Duodenal mucosa (tissue), 2 donors: ENCODE results near the gene KDM6B.

ENCODE experiments used
- H3K27ac ChIP-seq: one replicate; pipeline ENCODE4 v1.7.0; 2013; ENCODE audit warnings: low read depth, low read length
- H3K27me3 ChIP-seq, 2 donors: one replicate each; pipeline ENCODE4 v1.7.0; 2013; ENCODE audit warnings: low read length in 2 of 2, control low read depth in 1 of 2; ENCODE audit not compliant: insufficient read depth in 2 of 2, control insufficient read depth in 1 of 2
- H3K36me3 ChIP-seq, 2 donors: one replicate each; pipeline ENCODE4 v1.7.0; 2013; ENCODE audit warnings: low read length in 2 of 2, control low read depth in 1 of 2; ENCODE audit not compliant: insufficient read depth in 2 of 2, control insufficient read depth in 1 of 2
- H3K4me1 ChIP-seq, 2 donors: one replicate each; pipeline ENCODE4 v1.7.0; 2013; ENCODE audit warnings: low read length in 2 of 2, control low read depth in 1 of 2; ENCODE audit not compliant: insufficient read depth in 2 of 2, control insufficient read depth in 1 of 2
- H3K4me3 ChIP-seq, 2 donors: one replicate each; pipeline ENCODE4 v1.7.0; 2013; ENCODE audit warnings: low read length in 2 of 2, low read depth in 1 of 2
- H3K9ac ChIP-seq, 2 donors: one replicate each; pipeline ENCODE4 v1.7.0; 2013; ENCODE audit warnings: low read length in 2 of 2, low read depth in 1 of 2
- H3K9me3 ChIP-seq, 2 donors: one replicate each; pipeline ENCODE4 v1.7.0; 2013; ENCODE audit warnings: low read length in 2 of 2, control low read depth in 1 of 2; ENCODE audit not compliant: control insufficient read depth in 1 of 2

The KDM6B gene

DNA sequence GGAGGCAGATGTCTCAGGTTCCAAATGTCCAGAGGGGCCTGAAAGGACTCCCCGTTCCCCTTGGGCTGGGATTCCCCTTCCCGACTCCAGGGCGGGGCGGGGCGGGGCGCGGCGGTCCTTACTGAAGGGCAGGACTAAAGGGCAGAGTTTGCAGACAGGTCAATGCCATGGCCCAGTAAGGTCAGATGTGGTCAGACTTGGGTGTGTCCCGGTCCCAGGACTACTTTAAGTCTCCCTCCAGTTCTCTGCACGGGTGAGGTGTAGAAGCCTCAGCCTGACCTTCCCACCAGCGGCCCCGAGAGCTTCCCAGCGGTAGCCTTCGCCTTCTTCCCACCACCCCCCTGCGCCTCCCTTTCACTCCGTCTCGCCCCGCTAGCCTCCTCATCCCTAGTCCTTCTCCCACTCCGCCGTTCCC, 532 bp downstream of the KDM6B start:
- Histone ChIP-seq H3K9me3 (no peaks in the 10 kb centered on the region), H3K27ac (peak overlapping the region; percentile 97), H3K9ac (peak overlapping the region; percentile 93 to 98), H3K4me1 (peaks cover 30 to 44% of the 10 kb centered on the region in 2 donors), H3K4me3 (peak overlapping the region; percentile 82 to 92), H3K27me3 (no peaks in the 10 kb centered on the region), H3K36me3 (no peaks in the 10 kb centered on the region)

DNA sequence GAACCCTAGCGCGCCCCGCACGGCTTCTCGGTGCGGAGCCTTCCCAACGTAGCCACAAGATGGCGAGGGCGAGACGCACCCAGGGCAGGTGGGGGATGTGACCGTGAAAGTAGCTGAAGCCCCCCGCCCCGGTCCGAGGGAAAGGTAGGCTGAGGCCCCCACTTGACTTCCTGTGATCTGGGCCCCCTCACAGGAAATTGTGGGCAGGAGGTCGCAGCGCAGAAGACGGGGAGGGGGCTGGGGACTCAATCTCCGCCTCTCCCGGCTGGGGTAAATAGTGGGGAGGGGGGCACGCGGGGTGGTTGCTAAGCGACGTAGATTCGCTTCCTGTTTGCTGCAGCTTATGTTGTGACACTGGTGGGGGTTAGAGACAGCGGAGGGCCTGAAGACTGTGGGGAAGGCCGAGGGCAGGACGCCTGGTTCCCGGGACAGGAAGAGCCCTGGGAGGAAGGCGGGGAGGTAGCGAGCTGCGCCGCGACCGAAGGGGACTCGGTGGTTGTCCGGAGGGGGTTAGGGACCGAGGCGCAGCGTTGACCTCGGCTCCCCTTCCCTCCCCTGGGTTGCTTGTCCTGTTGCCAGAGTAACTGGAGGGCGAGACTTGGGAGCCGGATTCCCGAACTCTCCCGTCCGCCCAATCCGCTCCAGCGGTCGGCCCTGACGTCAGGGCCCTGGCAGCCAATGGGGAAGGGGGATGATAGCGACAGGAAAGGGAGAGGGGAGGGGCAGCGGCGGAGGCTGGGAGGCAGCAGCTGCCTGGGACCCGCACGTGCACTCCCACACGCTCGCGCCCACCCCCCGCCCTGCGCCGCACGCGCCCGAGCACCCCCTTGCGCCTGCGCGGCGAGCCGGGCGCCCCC, 1.2 kb downstream of the KDM6B start:
- H3K9ac ChIP-seq: peak overlapping the region; percentile 93 to 98
- H3K36me3 ChIP-seq: peaks cover 0 to under 1% of the 10 kb centered on the region in 2 donors
- no peaks in the 10 kb centered on the region for H3K27me3 ChIP-seq
- no peaks in the 10 kb centered on the region for H3K9me3 ChIP-seq
- peak overlapping the region; percentile 97 for H3K27ac ChIP-seq
- H3K4me1 ChIP-seq: peaks cover 37 to 50% of the 10 kb centered on the region in 2 donors
- H3K4me3 ChIP-seq: peak overlapping the region; percentile 82 to 92

DNA sequence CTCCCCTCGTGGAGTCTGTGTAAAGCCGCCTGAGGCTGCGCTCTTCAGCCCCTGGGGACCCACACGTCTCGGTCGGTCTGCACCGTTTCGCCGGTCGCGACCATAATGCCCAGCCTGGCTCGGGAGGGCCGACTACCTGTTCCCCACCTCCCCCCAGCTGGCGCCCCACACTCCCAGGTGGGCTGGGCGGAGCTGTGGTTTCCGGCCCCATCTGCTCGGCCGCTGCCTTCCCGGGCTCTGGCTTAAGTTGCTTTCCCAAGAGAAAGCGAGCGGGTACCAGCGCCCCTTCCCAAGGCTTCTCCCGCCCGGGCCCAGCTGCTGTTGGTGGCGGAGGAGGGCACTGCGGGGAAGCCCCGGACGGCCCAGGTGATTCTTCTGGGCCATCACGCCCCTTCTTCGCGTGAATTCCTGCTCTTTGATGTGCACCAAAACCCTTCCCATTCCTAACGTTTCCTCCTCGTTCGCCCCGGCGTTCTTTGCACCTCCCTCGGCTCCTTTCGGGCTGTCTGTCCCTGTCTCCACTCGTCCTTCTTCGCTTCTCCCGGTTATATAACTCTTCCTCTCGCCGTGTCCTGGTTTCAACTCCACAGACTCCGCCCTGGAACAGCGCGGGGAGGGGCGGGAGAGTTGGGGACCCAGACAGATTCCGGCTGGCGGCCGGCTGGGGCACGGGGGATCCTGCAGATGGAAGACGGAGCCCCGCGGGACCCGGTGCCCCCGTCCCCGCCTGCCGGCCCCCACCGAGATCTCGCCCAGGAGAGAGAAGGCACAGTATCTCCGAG, 2.0 kb downstream of the KDM6B start:
- Histone ChIP-seq H3K27ac (peak overlapping the region; percentile 97), H3K9me3 (no peaks in the 10 kb centered on the region), H3K9ac (peak overlapping the region; percentile 87 to 93), H3K4me1 (peaks cover 45 to 58% of the 10 kb centered on the region in 2 donors), H3K27me3 (no peaks in the 10 kb centered on the region), H3K36me3 (peaks cover 0 to 6% of the 10 kb centered on the region in 2 donors), H3K4me3 (peak overlapping the region; percentile 82 to 92)

DNA sequence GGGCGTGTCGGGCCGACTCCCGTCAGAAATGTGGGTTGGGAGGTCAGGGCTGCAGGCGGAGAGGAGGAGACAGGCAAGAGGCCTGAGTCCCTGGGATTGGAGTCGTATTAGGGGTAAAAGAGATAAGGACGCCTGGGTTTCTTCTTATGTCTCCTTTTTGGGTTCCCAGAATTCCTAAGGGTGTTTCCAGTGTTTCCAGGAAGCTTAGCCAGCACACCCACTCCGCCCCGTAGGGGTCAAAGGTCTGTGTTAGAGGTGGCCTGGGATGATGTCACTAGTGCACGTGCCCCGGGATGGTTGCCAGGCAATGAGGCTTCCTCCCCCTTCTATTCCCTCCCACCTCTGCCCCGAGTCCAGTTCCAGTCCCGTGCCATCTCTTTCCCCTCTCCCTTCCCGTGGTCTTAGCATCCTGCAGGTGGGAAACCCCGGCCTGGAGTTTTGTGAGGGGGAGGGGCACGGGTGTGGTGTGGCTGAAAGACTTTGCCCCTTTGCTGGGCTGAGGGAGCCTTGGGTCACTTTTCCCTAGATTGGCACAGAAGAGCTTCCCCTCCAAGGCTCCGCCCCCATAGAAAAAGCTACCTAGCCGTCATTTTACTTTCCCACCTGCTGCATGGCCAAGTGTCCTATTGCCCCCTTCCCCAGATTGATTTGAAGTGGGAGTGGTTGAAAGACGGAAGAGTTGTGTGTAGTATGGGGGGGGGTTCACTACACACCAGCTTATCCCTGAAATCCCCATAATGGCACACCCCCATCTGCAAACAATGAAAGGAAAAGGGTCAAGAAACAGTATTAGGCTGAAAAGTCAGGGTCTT, 2.8 kb downstream of the KDM6B start:
- H3K4me3 ChIP-seq: peak overlapping the region; percentile 82 to 92
- no peaks in the 10 kb centered on the region for H3K27me3 ChIP-seq
- no peaks in the 10 kb centered on the region for H3K9me3 ChIP-seq
- H3K9ac ChIP-seq: peak overlapping the region; percentile 87 to 93
- H3K36me3 ChIP-seq: peaks cover 0 to 6% of the 10 kb centered on the region in 2 donors
- H3K27ac ChIP-seq: peak overlapping the region; percentile 97
- peaks cover 50 to 64% of the 10 kb centered on the region in 2 donors for H3K4me1 ChIP-seq

DNA sequence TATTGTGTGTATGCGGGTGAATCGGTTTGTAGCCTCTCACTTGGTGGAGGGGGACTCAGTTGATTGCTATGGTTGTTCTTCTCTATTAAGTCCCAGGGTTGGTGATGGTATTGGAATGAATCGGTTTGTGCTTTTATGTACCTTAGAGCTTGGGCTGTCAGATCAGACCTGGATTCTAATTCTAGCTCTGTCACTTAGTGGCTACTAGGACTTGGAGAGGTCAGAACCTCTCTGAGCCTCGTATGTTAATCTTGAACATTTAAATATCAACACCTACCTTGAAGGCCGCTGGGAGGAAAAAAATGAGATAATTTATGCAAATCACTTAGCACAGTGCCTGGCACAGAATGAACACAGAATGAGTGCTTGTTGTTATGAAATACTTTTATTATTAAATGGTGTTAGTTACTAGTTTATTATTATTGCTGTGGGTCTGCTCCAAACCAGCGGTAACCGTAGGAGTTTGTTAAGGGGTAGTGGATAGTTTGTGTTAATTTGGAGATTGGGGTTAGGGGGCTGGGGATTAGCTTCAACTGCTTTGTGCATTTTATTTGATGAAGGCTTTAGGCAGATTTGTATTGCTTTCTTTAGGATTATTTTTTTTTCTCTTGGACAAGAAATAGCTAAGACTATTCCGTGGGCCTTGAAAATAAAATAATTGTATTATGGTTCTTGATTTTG, 3.5 kb downstream of the KDM6B start:
- Histone ChIP-seq H3K36me3 (peaks cover 0 to 6% of the 10 kb centered on the region in 2 donors), H3K27ac (peak overlapping the region; percentile 97), H3K9me3 (no peaks in the 10 kb centered on the region), H3K4me3 (peak overlapping the region; percentile 82 to 92), H3K4me1 (peaks cover 50 to 64% of the 10 kb centered on the region in 2 donors), H3K9ac (peak overlapping the region; percentile 87 to 93), H3K27me3 (no peaks in the 10 kb centered on the region)

DNA sequence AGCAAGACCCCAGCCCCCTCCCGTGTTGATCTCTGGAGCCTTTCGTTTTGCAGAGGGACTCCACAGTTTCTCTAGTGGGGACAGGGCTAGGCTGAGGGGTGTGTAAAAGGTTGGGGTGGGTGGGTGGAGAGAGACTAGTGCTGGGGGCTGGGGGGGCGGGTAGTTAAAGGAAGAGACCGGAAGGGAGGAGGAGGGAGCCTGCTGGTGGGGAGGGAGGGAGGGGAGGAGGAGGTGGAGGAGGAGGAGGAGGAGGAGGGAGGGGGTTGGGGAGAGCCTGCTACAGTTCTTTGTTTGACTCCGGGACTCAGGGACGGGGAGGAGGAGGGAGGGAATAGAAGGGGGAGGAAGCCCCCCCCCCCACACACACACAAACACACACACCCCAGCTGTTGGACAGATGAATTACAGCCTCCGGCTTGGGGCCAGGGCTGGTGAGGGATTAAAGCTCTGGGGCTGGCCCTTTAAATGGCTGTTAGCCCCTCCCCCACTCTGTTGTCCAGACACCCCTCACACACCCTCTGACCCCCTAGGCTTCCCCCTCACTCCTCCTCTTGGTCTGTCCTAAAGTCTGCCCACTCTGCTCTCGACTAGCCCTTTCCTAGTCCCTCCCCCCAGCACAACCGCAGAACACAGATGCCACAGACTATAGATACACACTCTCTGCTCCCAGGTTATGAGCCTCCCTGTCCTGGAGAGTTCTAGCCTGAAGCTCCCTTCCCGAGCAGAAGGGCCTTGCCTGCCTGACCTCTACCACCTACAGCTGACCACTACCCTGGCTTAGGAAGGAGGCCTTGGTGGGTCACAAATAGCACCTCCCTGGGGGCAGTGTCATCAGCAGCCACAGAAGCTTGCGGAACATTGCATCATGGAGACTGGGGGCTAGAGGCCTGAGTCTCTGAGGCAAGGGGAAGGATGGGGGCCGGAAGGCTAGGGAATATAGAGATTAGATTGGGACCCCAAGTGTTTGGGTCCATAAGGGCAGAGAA, 4.4 kb downstream of the KDM6B start:
- Histone ChIP-seq H3K36me3 (peaks cover 0 to 6% of the 10 kb centered on the region in 2 donors), H3K27ac (peak overlapping the region; percentile 97), H3K4me3 (peak overlapping the region; percentile 82 to 92), H3K9me3 (no peaks in the 10 kb centered on the region), H3K9ac (peak overlapping the region; percentile 87 to 93), H3K27me3 (no peaks in the 10 kb centered on the region), H3K4me1 (peaks cover 46 to 62% of the 10 kb centered on the region in 2 donors)

DNA sequence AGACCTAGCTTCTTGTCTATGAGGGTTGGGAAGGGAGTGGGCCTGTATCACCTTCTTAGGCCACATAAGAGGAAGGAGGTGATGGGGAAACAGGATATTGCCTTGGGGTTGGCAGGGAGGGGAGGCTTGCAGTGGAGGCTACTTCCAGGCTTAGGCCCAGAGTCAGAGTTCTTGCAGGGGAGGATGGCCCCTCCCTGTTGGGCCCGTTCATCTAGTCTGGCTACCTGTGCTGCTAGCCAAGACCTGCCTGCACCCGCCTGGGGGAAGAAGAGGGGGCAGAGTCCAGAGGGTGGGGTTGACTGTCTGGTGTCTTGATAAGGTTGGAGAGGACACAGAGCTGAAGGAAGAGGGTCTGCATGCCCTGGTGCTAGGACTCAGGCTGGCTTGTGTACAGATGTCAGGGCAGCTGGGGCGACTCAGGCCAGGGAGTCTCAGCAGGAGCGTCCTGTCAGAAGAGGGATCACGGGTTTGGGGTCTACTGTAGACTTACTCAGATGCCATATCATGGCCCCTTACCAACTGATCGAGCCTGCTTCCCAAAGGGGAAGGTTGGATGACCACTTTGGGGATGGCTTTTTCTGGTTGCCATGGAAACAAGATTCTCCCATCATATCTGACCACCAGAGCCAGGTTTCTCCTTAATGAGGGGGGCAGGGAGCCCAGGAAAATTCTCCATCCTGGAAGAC, 5.3 kb downstream of the KDM6B start:
- no peaks in the 10 kb centered on the region for H3K27me3 ChIP-seq
- H3K36me3 ChIP-seq: peaks cover 0 to 6% of the 10 kb centered on the region in 2 donors
- H3K9me3 ChIP-seq: no peaks in the 10 kb centered on the region
- H3K27ac ChIP-seq: peak overlapping the region; percentile 59
- H3K4me1 ChIP-seq: peaks cover 45 to 58% of the 10 kb centered on the region in 2 donors
- H3K4me3 ChIP-seq: peak overlapping the region; percentile 61 to 75
- H3K9ac ChIP-seq: peak overlapping the region; percentile 71 to 73

DNA sequence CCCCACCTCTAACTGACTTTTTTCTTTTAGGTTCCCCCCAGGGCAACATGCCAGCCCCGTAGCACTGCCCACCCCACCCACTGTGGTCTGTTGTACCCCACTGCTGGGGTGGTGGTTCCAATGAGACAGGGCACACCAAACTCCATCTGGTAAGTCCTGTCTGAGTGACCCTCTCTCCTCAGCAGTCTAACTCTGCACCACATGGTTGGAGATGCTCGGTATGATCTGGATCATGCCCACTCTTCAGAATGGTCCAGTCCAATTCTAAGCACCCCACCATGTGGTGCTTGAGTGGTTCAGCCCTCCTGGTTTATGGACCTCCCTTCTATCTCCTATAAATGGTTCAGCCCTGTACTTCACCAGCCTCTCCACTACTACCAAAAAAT, 5.9 kb downstream of the KDM6B start:
- Histone ChIP-seq H3K27me3 (no peaks in the 10 kb centered on the region), H3K9me3 (no peaks in the 10 kb centered on the region), H3K27ac (no peak overlapping the region), H3K4me1 (peaks cover 46 to 53% of the 10 kb centered on the region in 2 donors), H3K9ac (peak overlapping the region in 1 of 2 donors; percentile 73), H3K4me3 (peak overlapping the region; percentile 61 to 75), H3K36me3 (peaks cover 0 to 6% of the 10 kb centered on the region in 2 donors)
